OCI-LY3 (cell line): ENCODE results near the gene GTSE1.

Source experiments
- CTCF ChIP-seq: fragments of 200-600, 300-600 bp; sonication (generic); IDR thresholded peaks from 2 replicates; pipeline ENCODE4 v1.5.1; 2014; ENCODE audit warnings: antibody characterized with exemption, low read length, low read depth
- EZH2phosphoT487 ChIP-seq: fragments of 200-600 bp; shearing (Covaris generic); IDR thresholded peaks from 2 replicates; pipeline ENCODE4 v1.6.1; 2018; ENCODE audit warnings: antibody characterized with exemption, mixed run types, low read depth

GRCh38 chr22:46251266-46251665 lies 45.4 kb upstream of the GTSE1 start:
- TF ChIP-seq CTCF (no peak), EZH2phosphoT487 (no peak)
